K562 (cell line): ENCODE measurements around the gene KIF3A. TPM values are rescaled to one million over a fixed set of nuclear protein-coding genes. Genes with fewer than 3 reads are reported as not detected.

Experiments used
- ATAC-seq: fragments of 200-7000 bp; cut with Tn5 transposase; 3 replicates; pipeline ENCODE4 v1.9.1; 2020; ENCODE audit warnings: moderate library complexity
- BruUV-seq: library from RNA; stranded (reverse); fragments of 400-500 nt; replicated peaks from 2 replicates; lab custom pipeline; 2021; lab: Mats Ljungman, UMichigan
- CTCF ChIA-PET: fragments of 300-600 bp; formaldehyde crosslinking; extraction: SDS; loops from one replicate; lab custom pipeline; 2021; ENCODE audit warnings: low intra/inter-chr PET ratio; lab: Yijun Ruan, JAX
- POLR2A ChIA-PET: fragments of 300-600, 350-650 bp; sonication (Branson Sonifier 250); formaldehyde crosslinking; extraction: SDS; loops from one replicate; lab custom pipeline; 2021; ENCODE audit warnings: antibody characterized with exemption, inconsistent platforms; lab: Yijun Ruan, JAX
- DNase-seq, 4 experiments: peaks; one replicate each; pipeline versions ENCODE4 v3.0.0 to v3.0.0-alpha.2; 2011 to 2018; ENCODE audit warnings: low spot score in 3 of 4, mixed read lengths in 3 of 4; ENCODE audit errors: extremely low read depth in 1 of 4
- FAIRE-seq: peaks from 2 replicates; lab custom pipeline; 2011; peaks lifted over from hg19 to GRCh38; lab: Jason Lieb, UNC
- H2AFZ ChIP-seq: 2 replicates; pipeline ENCODE4 v1.6.0; 2011; ENCODE audit warnings: low read depth, low read length, control low read depth, inconsistent platforms
- H3K27ac ChIP-seq: fragments of 200-600 bp; 3 replicates; pipeline ENCODE4 v1.8.0; 2011; ENCODE audit warnings: low read depth, mild to moderate bottlenecking, control low read depth, inconsistent platforms, low read length, moderate library complexity, mixed read lengths; ENCODE audit errors: extremely low read depth
- H3K27me3 ChIP-seq, 2 experiments: fragments of 300-600 bp in 1 of 2; 2 replicates in 1 of 2; 3 replicates in 1 of 2; pipeline versions ENCODE4 v1.6.0 to v1.8.0; 2011; ENCODE audit warnings: inconsistent platforms in 2 of 2, low read length in 2 of 2, mild to moderate bottlenecking in 1 of 2, mixed read lengths in 1 of 2, moderate library complexity in 1 of 2; ENCODE audit not compliant: control insufficient read depth in 2 of 2, insufficient read depth in 2 of 2
- H3K36me3 ChIP-seq: fragments of 300-600 bp; 3 replicates; pipeline ENCODE4 v1.8.0; 2011; ENCODE audit warnings: mild to moderate bottlenecking, low read length, inconsistent platforms; ENCODE audit not compliant: control insufficient read depth, insufficient read depth
- H3K4me1 ChIP-seq, 2 experiments: fragments of 200-600 bp in 1 of 2; replicated peaks in 1 of 2; 2 replicates in 1 of 2; 3 replicates in 1 of 2; pipeline versions ENCODE4 v1.5.1 to v1.8.0; 2011; ENCODE audit warnings: inconsistent platforms in 2 of 2, low read length in 2 of 2, mild to moderate bottlenecking in 1 of 2, mixed read lengths in 1 of 2, moderate library complexity in 1 of 2; ENCODE audit not compliant: control insufficient read depth in 2 of 2, insufficient read depth in 2 of 2
- H3K4me2 ChIP-seq: 2 replicates; pipeline ENCODE4 v1.6.1; 2011; ENCODE audit warnings: low read length, control low read depth, inconsistent platforms, mixed read lengths; ENCODE audit not compliant: insufficient read depth
- H3K4me3 ChIP-seq: fragments of 200-600 bp; sonication (generic), shearing (Covaris generic); 2 replicates; pipeline ENCODE4 v1.5.1; 2016; ENCODE audit warnings: control low read depth, inconsistent platforms
- H3K79me2 ChIP-seq: fragments of 200-600 bp; 3 replicates; pipeline ENCODE4 v1.8.0; 2011; ENCODE audit warnings: low read length, inconsistent platforms; ENCODE audit not compliant: control insufficient read depth, insufficient read depth
- H3K9ac ChIP-seq, 2 experiments: 2 replicates each; pipeline versions ENCODE4 v1.6.0 to v1.6.1; 2011; ENCODE audit warnings: low read depth in 2 of 2, low read length in 2 of 2, control low read depth in 1 of 2, inconsistent platforms in 1 of 2, mild to moderate bottlenecking in 1 of 2, mixed read lengths in 1 of 2; ENCODE audit not compliant: insufficient read depth in 1 of 2
- H3K9me1 ChIP-seq: one replicate; pipeline ENCODE4 v1.6.0; 2011; ENCODE audit warnings: inconsistent platforms, mild to moderate bottlenecking, low read length, moderate library complexity; ENCODE audit not compliant: control insufficient read depth, insufficient read depth
- H3K9me3 ChIP-seq: replicated peaks from 2 replicates; pipeline ENCODE4 v1.5.1; 2011; ENCODE audit warnings: low read depth, low read length, inconsistent platforms; ENCODE audit not compliant: control insufficient read depth, insufficient read depth
- H4K20me1 ChIP-seq: replicated peaks from 2 replicates; pipeline ENCODE4 v1.6.1; 2011; ENCODE audit warnings: low read length, inconsistent platforms, mixed read lengths; ENCODE audit not compliant: control insufficient read depth, insufficient read depth
- C11orf30 ChIP-seq: fragments of 450-650 bp; IDR thresholded peaks from 2 replicates; pipeline ENCODE4 v1.6.1; 2016; ENCODE audit warnings: low read depth, mild to moderate bottlenecking
- CREB5 ChIP-seq: fragments of 250-450 bp; sonication (Bioruptor Pico); IDR thresholded peaks from 2 replicates; pipeline ENCODE4 v1.5.0; 2020; ENCODE audit warnings: mild to moderate bottlenecking
- DDX20 ChIP-seq: fragments of 450-650 bp; IDR thresholded peaks from 2 replicates; pipeline ENCODE4 v1.6.1; 2016; ENCODE audit warnings: missing genetic modification characterization, low read depth, mild to moderate bottlenecking, missing compliant biosample characterization, moderate library complexity
- FOXP4 ChIP-seq: sonication (generic); formaldehyde crosslinking; IDR thresholded peaks from 2 replicates; pipeline ENCODE4 v1.8.0; 2022; ENCODE audit warnings: mild to moderate bottlenecking, missing genetic modification reagents, borderline replicate concordance
- GATAD2B ChIP-seq: fragments of 450-650 bp; IDR thresholded peaks from 2 replicates; pipeline ENCODE4 v1.6.1; 2017; ENCODE audit warnings: mild to moderate bottlenecking, borderline replicate concordance
- HSF4 ChIP-seq: fragments of 250-450 bp; sonication (Bioruptor Pico); IDR thresholded peaks from 2 replicates; pipeline ENCODE4 v2.1.2; 2022; ENCODE audit warnings: mild to moderate bottlenecking, moderate library complexity, borderline replicate concordance
- ID3 ChIP-seq, 2 experiments: fragments of 250-450 bp in 1 of 2; fragments of 450-650 bp in 1 of 2; sonication (Bioruptor Pico) in 1 of 2; IDR thresholded peaks; 2 replicates each; pipeline versions ENCODE4 v1.6.1 to v1.8.0; 2016 to 2021; ENCODE audit warnings: mild to moderate bottlenecking in 2 of 2, moderate library complexity in 2 of 2, missing compliant biosample characterization in 1 of 2, missing genetic modification characterization in 1 of 2
- JUN ChIP-seq, 2 experiments: sonication (generic) in 1 of 2; formaldehyde crosslinking in 1 of 2; IDR thresholded peaks; 2 replicates each; pipeline versions ENCODE4 v1.6.1 to v1.8.0; 2012 to 2022; ENCODE audit warnings: borderline replicate concordance in 2 of 2, mild to moderate bottlenecking in 2 of 2, improper control_type of control experiment in 1 of 2, low read depth in 1 of 2, low read length in 1 of 2, missing genetic modification reagents in 1 of 2
- MAX ChIP-seq: sonication (generic); formaldehyde crosslinking; IDR thresholded peaks from 2 replicates; pipeline ENCODE4 v1.9.0; 2022; ENCODE audit warnings: mild to moderate bottlenecking, missing genetic modification reagents
- RFX7 ChIP-seq: fragments of 250-450 bp; sonication (Bioruptor Pico); IDR thresholded peaks from 2 replicates; pipeline ENCODE4 v1.5.1; 2021; ENCODE audit warnings: mild to moderate bottlenecking
- TCF7L2 ChIP-seq: fragments of 150-350 bp; IDR thresholded peaks from 2 replicates; pipeline ENCODE4 v1.6.1; 2016; ENCODE audit warnings: low read depth, mild to moderate bottlenecking, low read length, moderate library complexity
- WHSC1 ChIP-seq: IDR thresholded peaks from one replicate; pipeline ENCODE4 v1.6.1; 2012; ENCODE audit warnings: low read length, control low read depth, inconsistent platforms
- ZNF134 ChIP-seq: fragments of 250-450 bp; sonication (Bioruptor Pico); conservative IDR thresholded peaks from 2 replicates; pipeline ENCODE4 v1.4.0; 2020
- ZNF224 ChIP-seq: sonication (generic); formaldehyde crosslinking; IDR thresholded peaks from 2 replicates; pipeline ENCODE4 v1.8.0; 2022; ENCODE audit warnings: mild to moderate bottlenecking, missing genetic modification reagents
- WGBS: fragments of 100-300 bp; shearing (Covaris generic); methylation state at CpG from one replicate; pipeline ENCODE4 v1.1.6; 2016; ENCODE audit warnings: low coverage, mixed read lengths; ENCODE audit not compliant: insufficient coverage; ENCODE audit errors: missing lambda C conversion rate; 5-methylcytosine and 5-hydroxymethylcytosine counted together
- in situ Hi-C: fragments of 300-500 bp; cut with MboI; formaldehyde crosslinking; loops from 4 replicates; pipeline ENCODE4 v1.15.0; 2018; ENCODE audit warnings: inconsistent platforms, mixed read lengths
- intact Hi-C: fragments of 100-400 bp; cut with micrococcal nuclease; formaldehyde crosslinking; loops from 2 replicates; pipeline ENCODE4 v1.14.2; 2022
- polyA plus RNA-seq, 8 experiments: library from polyadenylated mRNA; depleted of rRNA in 4 of 8; stranded (reverse) in 5 of 8; unstranded in 3 of 8; fragments of >200 nt; fragmentation: Nextera tagmentation in 2 of 8; fragmentation: Illumina TruSeq in 1 of 8; extraction: Ambion mirVana in 2 of 8; extraction: Trizol in 1 of 8; gene quantifications; 2 replicates each; pipeline versions ENCODE4 v1.2.1 to v1.2.3, GENCODE V29; 2011 to 2014; ENCODE audit warnings: inconsistent platforms in 1 of 8, missing spikeins in 1 of 8
- total RNA-seq, 7 experiments: library from RNA; depleted of rRNA in 6 of 7; stranded (reverse); fragments of >200 nt in 6 of 7; fragmentation: Illumina TruSeq in 2 of 7; extraction: Trizol in 2 of 7; gene quantifications; 2 replicates each; pipeline versions ENCODE4 v1.2.1 to v1.2.3, GENCODE V29; 2011 to 2021; ENCODE audit warnings: low replicate concordance in 1 of 7

The KIF3A gene
- total and polyA plus RNA-seq, 9 of the 15 experiments (the other 6 are each of a cell fraction or from before 2014, with no cell fraction given) = 1.5 to 7.8 (median 6.0) TPM

- Histone ChIP-seq H3K9me1 (no peaks in the 10 kb centered on the region), H3K79me2 (no peaks in the 10 kb centered on the region), H3K4me2 (no peak overlapping the region), H3K4me3 (no peak overlapping the region), H4K20me1 (no peaks in the 10 kb centered on the region), H3K27me3 (no peaks in the 10 kb centered on the region), H3K9me3 (no peaks in the 10 kb centered on the region), H3K4me1 (peaks cover 49 to 50% of the 10 kb centered on the region in 2 experiments; a peak in 4 of 5 replicates), H2AFZ (no peak overlapping the region), H3K9ac (no peak overlapping the region; a peak in 1 of 4 replicates), H3K27ac (no peak overlapping the region), H3K36me3 (no peaks in the 10 kb centered on the region)
- ChIA-PET POLR2A (interaction anchor here (0.7 to 1.0 kb wide), 3 partner anchors 9 to 382 kb away, joined by 3 to 4 read pairs (median 4); partner anchors contain the start of gene HSPA4), CTCF (no interaction called here)
- no peak for FAIRE-seq
- 64% methylated on average over 14 of the region's 16 CpGs for WGBS
- no peak for ATAC-seq
- TF ChIP-seq RFX7 (CRISPR knock-in tag) (no peak), TCF7L2 (no peak), JUN (IDR thresholded peaks at IDR 0.05; ENCODE audit: borderline replicate concordance, low read depth, low read length) (no peak), JUN (CRISPR knock-in tag; IDR thresholded peaks at IDR 0.05; ENCODE audit: borderline replicate concordance) (no peak), FOXP4 (CRISPR knock-in tag) (no peak), WHSC1 (no peak), MAX (no peak), ZNF224 (CRISPR knock-in tag) (no peak), C11orf30 (0 out of 2 replicates have a peak, but pooled peaks have one; percentile 18), ID3 (CRISPR knock-in tag; IDR thresholded peaks at IDR 0.05) (no peak), ID3 (tag; IDR thresholded peaks at IDR 0.05) (no peak), CREB5 (no peak), GATAD2B (no peak), HSF4 (no peak), ZNF134 (0 out of 2 replicates have a peak, but pooled peaks have one; percentile 14), DDX20 (no peak)
- peak in 1 of 4 experiments; percentile 7 for DNase-seq
- BruUV-seq = no TSS peak
- intact Hi-C loops (loop anchor here (10.0 kb wide), 1 partner anchor 215 kb away; no protein-coding TSS in a partner anchor), in situ Hi-C loops (no loop called here)
Measured at GRCh38 chr5:132669966-132670882, 67.1 kb downstream of the KIF3A start.
